WI38 (cell line): ENCODE measurements around the gene DIRAS3.

Experiments used
- H3K4me3 ChIP-seq: 2 replicates; pipeline ENCODE4 v1.5.1; 2011; ENCODE audit warnings: low read depth, mild to moderate bottlenecking, control low read depth, low read length
- CTCF ChIP-seq: IDR thresholded peaks from 2 replicates; pipeline ENCODE4 v1.5.1; 2012; ENCODE audit warnings: low read depth, mild to moderate bottlenecking, control low read depth, low read length

Gene DIRAS3

DNA sequence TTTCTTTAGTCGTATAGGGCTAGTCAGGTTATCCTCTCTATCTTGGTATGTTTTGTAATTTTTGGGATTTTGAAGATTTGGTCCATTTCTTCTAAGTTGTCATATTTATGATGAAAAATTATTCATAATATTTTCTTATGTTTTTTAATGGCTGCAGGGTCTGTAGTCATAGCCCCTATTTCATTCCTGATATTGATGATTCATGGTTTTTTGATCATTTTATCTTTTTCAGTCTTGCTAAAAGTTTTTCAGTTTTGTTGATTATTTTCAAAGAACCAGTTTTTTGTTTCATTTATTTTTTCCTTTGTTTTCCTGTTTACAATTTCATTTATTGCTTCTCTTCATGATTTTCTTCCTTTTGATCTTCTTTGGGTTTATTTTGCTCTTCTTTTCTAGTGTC, 50.2 kb downstream of the DIRAS3 start:
- TF ChIP-seq CTCF = no peak
- no peak overlapping the region for H3K4me3 ChIP-seq

DNA sequence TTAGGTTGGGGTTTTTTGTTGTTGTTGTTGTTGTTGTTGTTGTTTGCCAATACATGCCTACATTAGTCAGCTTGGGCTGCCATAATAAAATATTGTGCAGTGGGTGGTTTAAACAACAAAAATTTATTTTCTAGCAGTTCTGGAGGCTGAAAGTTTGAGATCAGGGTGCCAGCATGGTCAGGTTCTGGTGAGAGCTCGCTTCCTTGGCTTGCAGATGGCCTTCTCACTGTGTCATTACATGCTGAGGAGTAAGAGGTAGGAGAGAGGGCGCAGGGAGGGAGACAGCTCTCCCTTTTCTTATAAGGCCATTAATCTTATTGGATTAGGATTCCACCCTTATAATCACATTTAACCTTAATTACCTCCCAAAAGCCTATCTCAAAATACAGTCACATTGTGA, 52.7 kb downstream of the DIRAS3 start:
- H3K4me3 ChIP-seq = no peak overlapping the region
- no peak for TF ChIP-seq CTCF
